Measurements from ENCODE around the gene RPS6KA2.

The RPS6KA2 gene

GRCh38 chr6:166488701-166489100 is 138.3 kb downstream of the RPS6KA2 start:
- no peak for DNase-seq (ENCODE audit: low read depth)
- no peak overlapping the region for H3K4me3 ChIP-seq (ENCODE audit: low read depth, low read length)
- no peak for TF ChIP-seq CTCF (IDR thresholded peaks at IDR 0.05; ENCODE audit: control insufficient read depth, extremely low read depth, insufficient read depth)

- DNase-seq (ENCODE audit: low read depth) = no peak
- no peak overlapping the region for H3K4me3 ChIP-seq (ENCODE audit: low read depth, low read length)
These were observed 138.9 kb downstream of the RPS6KA2 start for GRCh38 chr6:166488076-166488685.

GRCh38 chr6:166487148-166487547 is 139.9 kb downstream of the RPS6KA2 start:
- no peak overlapping the region for H3K4me3 ChIP-seq (ENCODE audit: low read depth, low read length)
- no peak for TF ChIP-seq CTCF (IDR thresholded peaks at IDR 0.05; ENCODE audit: control insufficient read depth, extremely low read depth, insufficient read depth)
- DNase-seq (ENCODE audit: low read depth) = no peak

More at GRCh38 chr6:166488076-166488685, 138.9 kb downstream of the RPS6KA2 start:
- no peak for TF ChIP-seq CTCF (IDR thresholded peaks at IDR 0.05; ENCODE audit: control insufficient read depth, extremely low read depth, insufficient read depth)

- no peak for TF ChIP-seq CTCF (IDR thresholded peaks at IDR 0.05; ENCODE audit: control insufficient read depth, extremely low read depth, insufficient read depth)
- no peak for DNase-seq (ENCODE audit: low read depth)
- H3K4me3 ChIP-seq (ENCODE audit: low read depth, low read length) = no peak overlapping the region
These were observed 140.5 kb downstream of the RPS6KA2 start for GRCh38 chr6:166486536-166486880.

- no peak overlapping the region for H3K4me3 ChIP-seq (ENCODE audit: low read depth, low read length)
- no peak for DNase-seq (ENCODE audit: low read depth)
- TF ChIP-seq CTCF (IDR thresholded peaks at IDR 0.05; ENCODE audit: control insufficient read depth, extremely low read depth, insufficient read depth) = 0 out of 2 replicates have a peak, but pooled peaks have one; percentile 8
These were observed 141.2 kb downstream of the RPS6KA2 start for GRCh38 chr6:166485651-166486535.

- no peak overlapping the region for H3K4me3 ChIP-seq (ENCODE audit: low read depth, low read length)
- TF ChIP-seq CTCF (IDR thresholded peaks at IDR 0.05; ENCODE audit: control insufficient read depth, extremely low read depth, insufficient read depth) = no peak
- DNase-seq (ENCODE audit: low read depth) = no peak
These were observed 142.2 kb downstream of the RPS6KA2 start for GRCh38 chr6:166484863-166485262.

Measured in LNCaP clone FGC (cell line).